GM21528 (cell line): ENCODE measurements around the gene GNG3.

ENCODE experiments used
- ATAC-seq: cut with Tn5 transposase; IDR thresholded peaks from one replicate; pipeline ENCODE4 v1.9.1; 2021; ENCODE audit warnings: mild to moderate bottlenecking, moderate library complexity; ENCODE audit not compliant: unreplicated experiment, low FRiP score

The GNG3 gene

GRCh38 chr11:62753736-62754603 is 46.5 kb downstream of the GNG3 start, which contains the start of gene ZBTB3:
Gene ZBTB3, minus strand, starts transcription at chr11:62754160. Its CDS starts 496 bp downstream, at chr11:62753664.
- ATAC-seq = peak; percentile 93

DNA sequence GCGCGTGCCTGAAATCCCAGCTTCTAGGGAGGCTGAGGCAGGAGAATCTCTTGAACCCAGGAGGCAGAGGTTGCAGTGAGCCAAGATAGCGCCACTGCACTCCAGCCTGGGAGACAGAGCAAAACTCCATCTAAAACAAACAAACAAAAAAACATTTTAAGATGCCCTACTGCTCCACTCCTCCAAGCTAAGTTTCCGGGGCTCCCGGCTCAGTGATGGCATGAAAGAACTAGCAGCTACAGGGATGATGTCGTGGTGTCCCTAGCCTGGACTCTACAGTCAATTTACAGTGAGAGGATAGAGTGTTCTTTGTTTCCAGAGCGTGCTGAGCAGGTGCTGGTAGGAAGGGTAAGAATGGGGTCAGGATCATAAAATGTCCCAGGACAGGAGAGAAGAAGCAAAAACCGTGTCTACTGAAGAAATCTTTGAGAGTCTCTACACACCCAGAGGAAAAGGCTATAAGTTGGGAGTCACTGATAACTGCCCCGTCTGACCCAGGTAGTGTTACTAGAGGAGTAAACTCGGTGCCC is 47.7 kb downstream of the GNG3 start:
- no peak for ATAC-seq

- no peak for ATAC-seq
These were observed 50.6 kb downstream of the GNG3 start for GRCh38 chr11:62757846-62758788.
